DMS114 treated with DMSO at 0.1 percent for 48 hours (cell line): ENCODE measurements around the gene ASTL.
A peak's percentile ranks its signal among the peaks of the same experiment; 100 is the strongest.

Experiments
- DNase-seq: peaks from one replicate; lab custom pipeline; 2025; ENCODE audit not compliant: unreplicated experiment; lab: John Stamatoyannopoulos, UW

Gene ASTL

DNA sequence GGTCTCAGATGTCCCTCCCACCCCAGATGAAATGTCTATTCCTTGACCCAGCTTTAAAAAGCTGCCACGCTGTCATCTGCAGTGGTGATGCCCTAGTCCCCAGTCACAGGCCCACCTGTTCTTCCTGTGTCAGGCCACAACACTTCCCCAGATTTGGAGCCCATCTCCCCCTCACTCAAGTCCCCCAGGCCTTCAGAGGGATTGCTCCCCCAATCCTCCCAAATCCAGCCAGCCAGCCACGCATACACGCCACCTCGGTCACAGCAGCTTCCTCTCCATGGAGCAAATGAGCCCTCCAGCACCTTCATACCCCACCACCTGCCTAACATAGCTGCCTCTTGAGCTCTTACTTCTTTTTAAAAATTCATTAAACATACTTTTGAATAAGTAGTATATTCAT is 7.8 kb downstream of the ASTL start:
- no peak for DNase-seq

DNA sequence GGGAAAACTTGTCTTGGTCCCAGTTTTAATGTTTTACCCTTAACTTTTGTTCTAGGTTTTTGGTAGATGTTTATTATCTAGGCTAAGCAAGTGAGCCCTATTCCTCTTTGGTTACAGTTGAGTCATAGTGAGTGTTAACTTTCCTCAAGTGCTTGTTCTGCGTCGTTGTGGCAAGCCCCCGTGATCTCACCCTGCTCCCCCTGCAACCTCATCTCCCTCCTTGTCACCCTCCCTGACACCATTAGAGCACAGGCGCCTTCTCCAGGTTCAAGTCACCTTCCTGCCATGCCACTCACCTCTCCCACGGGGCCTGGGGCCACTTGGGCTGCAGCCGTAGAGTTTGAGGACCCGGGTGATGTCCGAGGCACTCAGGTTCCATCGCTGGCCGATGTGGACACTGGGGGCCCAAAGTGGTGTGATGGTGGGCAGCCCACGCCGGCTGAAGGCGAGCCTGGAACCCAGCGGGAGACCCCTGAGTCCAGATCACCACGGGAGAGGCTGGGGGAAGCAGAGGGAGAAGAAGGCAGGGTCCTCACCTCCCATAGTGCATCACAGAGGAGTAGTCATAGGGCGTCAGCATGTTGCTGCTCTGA is 8.7 kb downstream of the ASTL start:
- DNase-seq = no peak

DNA sequence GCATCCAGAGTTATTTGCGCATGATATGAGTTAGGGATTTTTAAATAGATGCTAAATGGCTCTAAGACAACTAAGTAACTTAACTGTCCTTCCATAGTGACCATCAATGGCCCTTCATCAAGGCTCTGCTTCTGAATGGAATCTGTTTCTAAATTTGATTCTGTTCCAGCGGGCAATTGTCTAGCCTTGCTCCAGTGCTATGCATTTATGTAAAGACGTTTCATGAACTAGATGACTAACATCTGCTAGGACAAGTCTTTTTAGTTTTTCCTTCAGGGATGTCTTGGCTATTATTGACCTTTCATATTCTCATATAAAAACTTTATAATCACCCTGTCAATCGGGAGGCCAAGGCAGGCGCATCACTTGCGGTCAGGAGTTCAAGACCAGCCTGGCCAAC is 9.8 kb downstream of the ASTL start:
- no peak for DNase-seq

DNA sequence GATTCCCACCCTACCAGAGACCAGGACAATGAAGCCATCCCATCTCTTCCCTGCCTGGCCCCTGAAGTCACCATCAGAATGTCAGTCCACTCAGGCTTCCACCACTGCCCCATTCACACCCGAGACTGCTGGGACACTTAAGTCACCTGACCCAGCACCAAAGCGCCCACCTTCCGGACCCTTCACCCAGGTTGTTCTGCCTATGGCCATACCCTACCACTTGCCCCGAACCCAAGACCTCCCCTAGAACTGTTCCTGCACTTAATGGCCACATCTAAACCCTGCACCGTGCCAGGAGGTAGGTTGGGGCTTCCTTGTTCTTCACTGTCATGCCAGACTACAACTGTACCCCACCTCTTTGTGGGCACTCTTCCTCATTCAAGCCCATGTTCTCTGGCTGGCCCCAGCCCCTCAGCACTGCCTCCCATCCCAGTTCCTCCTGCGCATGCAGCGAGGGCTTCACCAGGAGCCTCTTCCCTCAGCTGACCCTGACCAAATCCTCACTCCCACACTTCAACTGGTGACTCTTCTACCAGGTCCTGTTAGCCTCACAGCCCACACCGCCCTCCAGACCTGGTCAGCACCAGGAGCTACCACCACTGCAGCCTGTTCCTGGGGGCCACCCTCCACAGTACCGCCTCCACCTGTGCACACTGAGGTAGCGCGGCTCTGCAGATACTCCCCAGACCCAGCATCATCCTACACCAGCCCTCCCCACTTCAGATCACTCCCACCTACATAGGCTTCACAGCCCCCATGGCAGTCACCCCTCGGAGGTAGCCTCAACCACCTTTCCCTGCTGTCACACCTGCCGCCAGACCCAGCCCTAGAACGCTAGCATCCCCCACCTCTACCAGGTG is 13.7 kb downstream of the ASTL start:
- no peak for DNase-seq

DNA sequence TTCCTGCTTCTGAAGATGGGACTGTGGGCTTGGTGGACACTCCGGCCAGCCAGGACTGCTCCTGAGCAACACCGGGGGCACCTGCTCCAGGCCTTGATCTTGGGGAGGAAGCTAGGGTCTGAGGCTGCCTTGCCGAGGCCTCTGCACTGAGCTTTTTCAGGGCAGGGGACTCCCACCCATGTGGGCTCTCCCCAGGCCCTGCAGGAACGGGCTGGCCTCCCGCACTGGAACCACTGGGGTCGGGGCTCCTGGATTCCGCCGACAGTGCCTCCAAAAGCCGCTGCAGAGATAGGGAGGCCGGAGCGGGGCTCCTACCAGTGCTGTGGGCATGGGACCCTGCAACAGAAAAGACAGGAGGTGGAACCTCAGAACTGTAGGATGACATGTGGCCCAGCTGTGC is 14.4 kb downstream of the ASTL start:
- no peak for DNase-seq

DNA sequence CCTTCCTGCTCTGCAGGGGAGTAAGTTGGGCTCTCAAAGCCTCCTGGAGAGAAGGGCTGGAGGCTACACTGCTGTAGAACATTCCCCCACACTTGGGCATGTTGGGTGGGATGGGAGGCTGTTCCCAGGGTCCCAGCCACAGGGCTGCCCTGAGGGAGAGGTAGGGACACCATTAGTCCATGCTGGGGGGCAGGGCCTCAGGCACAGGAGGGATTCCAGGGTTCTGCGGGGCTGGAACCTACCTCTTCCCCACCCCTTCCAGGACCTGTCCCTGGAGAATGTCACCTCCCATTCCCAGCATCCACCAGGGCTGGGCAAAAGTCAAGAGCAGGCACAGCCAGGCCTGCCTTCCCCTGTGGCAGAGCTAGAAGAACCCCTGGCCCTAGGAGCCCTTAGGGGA is 15.0 kb downstream of the ASTL start:
- DNase-seq = no peak

DNA sequence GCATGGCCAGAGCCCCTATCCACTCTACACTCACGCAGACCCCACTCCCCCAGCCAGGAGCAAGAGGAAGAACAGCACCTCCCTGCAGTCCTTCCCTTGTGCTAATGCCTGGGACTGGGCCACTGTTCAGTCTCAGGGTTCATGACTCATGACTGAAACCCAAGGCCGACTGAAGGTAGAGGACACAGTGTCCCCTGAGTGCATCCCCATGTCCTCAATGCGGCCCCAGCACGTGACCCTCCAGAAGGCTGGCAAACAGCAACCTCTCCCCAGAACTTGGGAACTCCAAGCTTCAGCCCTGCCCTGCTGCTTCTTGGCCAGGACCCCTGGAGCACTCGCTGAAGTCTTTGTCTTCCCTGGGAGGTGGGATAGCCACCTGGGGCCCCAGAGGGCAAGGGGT is 15.9 kb downstream of the ASTL start:
- no peak for DNase-seq

DNA sequence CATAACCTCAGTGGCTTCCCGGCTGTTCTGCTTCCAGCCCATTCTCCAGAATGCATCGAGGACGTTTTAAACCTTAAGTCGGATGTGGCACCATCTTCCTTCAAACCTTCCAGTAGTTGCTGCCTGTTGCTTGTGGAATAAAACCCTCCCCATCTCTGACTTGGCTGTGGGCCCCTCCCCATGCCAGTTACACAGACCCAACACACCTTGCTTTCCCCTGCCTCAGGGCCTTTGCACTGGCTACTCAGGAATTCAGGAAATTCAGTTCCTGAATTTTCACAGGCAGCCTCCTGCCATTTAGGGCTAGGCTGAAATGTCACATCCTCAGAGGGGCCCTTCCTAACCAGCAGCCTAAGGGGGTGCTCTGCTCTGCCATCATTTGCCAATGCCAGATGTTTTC is 16.9 kb downstream of the ASTL start:
- DNase-seq = no peak

DNA sequence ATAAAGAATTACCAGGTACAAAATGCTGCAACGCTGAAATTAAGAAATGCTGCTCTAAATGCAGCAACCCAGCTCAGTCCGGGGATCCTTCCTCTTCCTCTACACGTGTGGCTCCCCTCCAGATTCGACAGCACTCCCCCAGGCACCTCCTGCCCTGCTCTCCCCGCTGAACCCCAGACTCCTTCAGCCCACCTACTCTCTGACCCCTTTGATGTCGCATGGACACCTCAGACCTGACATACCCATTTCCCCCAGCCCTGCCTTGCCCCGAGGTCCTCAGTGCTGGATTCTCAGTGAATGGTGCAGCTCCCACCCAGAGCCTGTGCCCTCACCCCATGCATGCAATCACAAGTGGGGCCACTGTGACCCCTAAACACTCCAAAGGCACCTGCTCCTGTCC is 17.3 kb downstream of the ASTL start:
- DNase-seq = no peak

DNA sequence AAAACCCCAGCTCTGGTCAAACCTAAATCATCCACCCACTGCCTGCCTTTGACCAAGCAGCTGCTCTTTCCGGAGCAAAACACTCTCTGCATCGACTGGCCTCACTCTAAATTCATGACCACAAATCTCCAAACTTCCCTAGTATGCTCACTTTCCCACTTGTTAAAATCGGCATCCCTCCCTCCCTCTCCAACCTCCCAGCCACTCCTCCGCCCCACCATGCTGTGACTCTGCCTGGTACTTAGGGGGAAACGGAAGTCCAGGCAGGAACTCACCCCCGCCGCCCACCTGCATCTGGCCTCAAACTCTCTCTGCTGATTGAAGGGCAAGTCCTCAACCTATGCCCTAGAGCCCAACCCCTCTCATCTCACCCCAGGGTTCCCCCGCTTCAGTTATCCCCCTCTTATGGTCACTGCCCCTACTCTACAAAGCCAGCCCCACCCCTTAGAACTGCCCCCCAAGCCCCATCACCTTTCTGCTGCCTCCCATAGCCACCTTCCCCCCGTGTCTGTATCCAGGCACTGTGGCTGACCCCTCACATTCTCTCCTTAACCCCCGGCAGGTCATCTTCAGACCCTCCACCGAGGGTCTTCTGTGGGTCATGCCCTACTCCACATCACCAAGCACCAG is 18.1 kb downstream of the ASTL start:
- DNase-seq = no peak

DNA sequence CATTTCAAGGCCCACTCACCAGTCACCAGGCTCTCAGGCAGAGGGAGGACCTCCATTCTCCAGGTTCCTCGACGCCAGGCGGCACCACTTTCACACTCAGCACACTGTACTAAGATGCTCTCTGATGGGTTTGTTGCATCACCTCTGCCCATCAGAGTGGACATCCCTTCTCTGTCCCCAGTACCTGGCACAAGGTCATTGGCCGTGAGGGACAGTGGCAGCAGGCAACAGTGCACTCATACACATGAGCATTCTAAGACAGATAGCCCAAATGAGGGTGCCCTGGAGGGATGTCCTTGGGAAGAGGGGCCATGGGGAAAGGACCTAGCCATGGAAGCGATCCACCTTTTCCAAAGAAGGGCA is 18.9 kb downstream of the ASTL start:
- no peak for DNase-seq

DNA sequence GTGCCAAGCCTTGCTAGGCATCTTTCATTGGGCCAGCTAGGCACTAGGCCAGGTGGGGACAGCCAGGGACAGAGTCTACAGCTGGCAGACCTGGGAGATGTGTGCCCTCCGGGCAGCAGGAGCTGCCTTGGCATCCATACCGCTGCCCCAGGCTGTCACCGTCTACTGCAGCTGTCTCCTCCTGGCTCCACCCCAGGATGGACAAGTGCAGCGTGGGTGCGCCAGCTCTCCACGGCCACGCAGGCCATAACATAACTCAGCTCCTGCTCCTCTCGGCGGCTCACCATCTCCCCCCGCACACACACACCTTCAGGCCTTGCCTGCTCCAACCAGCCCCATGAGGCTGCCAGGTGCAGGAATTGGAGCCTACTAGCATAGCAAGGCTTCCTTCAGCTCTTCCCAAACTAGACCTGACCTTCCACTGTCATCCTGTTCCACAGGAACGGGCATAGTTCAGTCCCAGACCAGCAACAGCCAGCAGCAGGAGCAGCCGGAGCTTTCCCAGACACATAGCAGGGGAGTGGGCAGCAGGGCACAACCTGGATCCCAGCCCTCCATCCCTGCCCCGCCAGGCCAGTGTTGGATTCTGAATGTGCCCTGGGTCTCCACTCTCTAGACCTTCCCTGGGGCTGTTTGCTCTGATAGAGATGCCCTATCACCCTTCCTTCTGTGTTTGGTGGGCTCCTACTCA is 19.5 kb downstream of the ASTL start:
- DNase-seq = no peak

DNA sequence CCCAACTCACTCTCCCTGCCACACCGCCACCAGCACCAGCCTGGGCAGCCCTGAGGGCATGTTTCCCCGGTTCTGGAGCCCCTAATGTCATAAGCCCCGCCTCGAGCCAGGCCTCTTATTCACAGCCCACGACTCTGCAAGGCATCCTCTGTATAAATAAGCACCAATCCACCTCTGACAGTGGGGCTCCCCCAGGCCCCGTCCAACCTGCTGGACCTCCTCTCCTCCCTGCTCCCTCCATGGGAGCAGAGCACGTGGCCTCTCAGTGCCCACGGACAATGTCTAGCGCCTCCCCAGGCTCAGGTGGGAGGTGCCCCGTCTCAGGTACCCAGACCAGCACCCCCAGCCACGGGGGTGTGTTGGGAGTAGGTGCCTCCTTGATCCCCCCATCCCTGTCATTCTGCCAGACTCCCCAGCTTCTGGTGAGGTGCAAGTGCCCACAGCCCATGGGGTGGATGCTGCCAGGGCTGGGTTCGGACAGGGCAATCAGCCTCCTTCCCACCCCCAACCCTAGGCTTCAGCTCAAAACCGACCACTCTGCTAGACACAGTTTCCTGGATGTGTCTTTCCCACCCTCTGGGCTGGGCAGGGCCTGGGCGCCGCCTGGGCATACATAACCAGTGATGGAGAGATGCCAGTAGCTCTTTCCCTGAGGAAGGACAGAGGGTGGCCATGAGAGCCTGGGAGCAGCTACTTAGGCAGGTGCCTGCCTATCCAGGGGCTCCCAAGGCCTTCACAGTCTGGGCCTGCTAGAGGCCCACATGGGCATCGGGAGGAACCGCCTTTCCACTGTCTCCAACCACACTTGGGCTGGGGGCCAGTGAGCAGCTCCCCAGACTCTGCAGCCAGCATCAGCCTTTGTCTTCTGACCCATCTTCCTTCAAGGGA is 20.4 kb downstream of the ASTL start:
- no peak for DNase-seq

DNA sequence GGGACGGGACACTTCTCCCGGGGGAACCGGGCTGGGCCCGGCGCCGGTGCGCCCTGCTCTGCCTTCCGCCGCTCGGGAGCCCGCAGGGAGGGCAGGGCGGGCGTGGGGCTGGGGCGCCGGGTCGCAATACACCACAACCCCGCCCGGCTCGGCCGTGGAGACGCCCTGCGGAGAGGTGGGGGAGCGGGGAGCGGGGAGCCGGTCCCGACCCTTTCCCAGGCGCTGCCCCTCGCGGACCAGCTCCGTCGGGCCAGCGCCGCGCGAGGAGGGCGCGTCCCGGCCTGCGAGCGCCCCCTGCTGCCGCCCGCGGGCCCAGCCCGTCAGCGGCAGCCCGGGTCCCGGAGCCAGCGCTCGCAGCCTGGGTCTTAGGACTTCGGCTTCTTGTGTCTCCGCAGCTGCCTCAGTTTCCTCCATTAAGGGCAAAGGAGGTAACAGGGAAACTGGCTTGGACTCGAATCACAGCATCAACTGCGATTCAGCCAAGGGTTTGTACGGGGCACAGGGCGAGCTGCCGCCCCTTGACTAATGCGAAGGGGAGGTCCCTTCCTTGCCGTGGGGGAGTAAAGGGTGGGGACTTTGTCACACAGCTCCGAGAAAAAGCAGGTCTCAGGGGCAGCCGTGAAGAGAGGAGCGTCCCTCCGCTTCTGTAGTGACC is 21.3 kb downstream of the ASTL start:
- DNase-seq = no peak

DNA sequence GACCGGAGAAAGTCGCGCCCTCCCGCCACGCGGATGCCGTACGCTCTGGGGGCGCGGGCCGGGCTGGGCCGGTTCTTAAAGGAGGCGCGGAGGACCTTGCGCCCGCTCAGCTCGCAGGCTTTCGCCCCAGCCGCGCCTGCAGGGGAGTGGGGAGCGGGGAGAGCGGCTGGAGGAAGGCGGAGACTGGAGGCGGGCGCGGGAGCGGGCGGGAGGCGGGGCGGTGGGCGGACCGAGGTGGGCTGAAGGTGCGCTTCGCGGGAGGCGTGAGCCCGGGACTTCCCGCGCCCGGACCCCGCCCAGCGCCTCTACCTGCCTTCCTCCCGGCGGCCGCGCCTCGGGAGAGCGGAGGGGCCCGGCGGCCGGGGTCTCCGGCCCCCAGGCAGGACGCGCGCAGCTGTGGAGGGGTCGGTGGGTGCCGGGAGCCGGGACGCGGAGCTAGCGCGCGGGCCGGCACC is 21.9 kb downstream of the ASTL start, which contains the start of gene ADRA2B:
TSS of gene ADRA2B (minus strand) at position 148 of the 455 bp plus-strand sequence. CDS start 422 bp downstream, outside the sequence.
- DNase-seq = peak; percentile 13

DNA sequence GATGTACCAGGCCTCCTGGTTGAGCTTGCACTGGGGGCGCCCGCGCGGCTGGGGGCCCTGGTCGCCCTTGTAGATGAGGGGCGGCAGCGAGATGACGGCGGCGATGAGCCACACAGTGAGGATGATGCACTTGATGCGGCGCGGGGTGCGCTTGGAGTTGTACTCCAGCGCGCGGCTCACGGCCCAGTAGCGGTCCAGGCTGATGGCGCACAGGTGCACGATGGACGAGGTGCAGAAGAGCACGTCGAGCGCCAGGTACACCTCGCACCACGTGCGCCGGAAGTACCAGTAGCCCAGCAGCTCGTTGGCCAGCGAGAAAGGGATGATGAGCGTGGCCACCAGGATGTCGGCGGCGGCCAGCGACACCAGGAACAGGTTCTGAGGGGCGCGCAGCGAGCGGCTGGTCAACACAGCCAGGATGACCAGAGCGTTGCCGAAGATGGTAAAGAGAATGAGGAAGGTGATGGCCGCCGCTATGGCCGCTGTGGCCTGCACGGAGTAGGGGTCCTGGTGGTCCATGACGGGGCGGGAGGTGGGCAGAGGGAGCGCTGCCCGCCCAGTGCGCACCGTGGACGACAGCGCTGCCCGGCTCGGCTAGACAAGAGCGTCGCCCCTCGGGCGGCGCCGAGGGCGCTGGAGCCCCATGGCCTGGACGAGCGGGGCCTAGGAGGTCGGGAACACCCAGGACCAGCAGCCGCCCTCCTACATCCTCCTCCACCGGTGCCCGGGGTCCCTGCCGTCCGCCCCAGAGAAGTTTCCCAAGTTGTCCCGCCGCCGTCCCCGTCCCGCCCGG is 22.5 kb downstream of the ASTL start:
- DNase-seq = no peak

DNA sequence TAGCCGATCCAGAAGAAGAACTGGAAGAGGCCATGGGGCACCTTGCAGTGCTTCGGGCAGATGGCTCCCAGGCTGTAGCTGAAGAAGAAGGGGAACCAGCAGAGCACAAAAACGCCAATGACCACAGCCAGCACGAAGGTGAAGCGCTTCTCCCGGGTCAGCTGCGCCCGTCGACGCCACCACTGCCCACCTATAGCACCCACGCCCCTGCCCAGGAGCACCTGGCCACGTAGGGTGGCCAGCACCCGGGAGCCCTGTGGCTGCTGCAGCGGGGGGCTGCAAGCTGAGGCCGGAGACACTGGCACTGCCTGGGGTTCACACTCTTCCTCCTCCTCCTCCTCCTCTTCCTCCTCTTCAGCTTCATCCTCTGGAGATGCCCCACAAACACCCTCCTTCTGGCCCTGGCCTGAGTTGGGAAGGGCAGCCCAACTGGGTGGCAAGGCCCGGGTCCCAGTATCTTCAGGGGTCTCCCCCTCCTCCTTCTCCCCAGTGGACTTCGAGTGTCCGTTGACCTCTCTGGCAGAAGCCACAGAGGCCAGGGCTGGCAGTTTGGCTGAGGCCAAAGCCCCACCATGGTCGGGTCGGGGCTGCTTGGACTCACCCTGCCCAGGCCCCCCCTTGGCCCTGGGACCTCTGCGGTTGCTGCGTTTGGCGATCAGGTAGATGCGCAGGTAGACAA is 23.3 kb downstream of the ASTL start:
- no peak for DNase-seq

DNA sequence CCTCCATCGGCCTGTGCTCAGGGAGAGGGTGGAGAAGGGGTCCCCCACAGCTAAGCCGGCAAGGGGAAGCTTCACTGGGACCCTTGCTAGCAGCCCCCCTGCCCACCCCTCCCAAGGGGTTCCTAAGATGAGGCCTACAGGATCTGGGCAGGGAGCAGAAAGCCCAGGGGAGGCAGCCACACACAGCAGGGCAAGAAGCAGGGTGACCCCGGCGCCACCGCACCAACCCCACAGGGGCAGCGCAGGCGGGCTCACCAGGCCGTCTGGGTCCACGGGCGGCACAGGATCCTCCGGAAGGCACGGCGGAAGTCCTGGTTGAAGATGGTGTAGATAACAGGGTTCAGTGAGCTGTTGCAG is 23.8 kb downstream of the ASTL start:
- DNase-seq = no peak

DNA sequence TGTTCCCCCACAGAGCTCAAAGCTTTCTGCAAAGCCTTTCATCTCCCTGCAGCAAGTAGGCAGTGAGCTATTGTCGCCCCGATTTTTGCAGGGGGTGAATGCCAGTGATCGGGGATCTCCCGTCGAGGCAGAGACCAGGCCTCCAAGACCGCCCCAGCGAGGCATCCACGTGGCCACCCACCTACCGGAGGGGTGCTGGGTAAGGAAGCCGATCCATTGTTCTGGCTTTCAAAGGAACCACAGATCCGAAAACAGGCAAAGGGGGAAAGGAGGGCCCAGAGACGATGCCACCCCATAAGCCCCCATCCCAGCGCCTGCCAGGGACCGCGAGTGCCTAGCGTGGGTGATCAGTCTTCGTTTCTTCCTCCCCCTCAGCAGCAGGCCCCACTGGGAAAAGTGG is 24.4 kb downstream of the ASTL start:
- DNase-seq = no peak
